ENCODE data around the gene PTPRN2. TPM values are rescaled to one million over a fixed set of nuclear protein-coding genes. Genes with fewer than 3 reads are reported as not detected.

PTPRN2 gene
- total and polyA plus RNA-seq, 9 of the 15 experiments (the other 6 are each of a cell fraction or from before 2014, with no cell fraction given) = not detected

DNA sequence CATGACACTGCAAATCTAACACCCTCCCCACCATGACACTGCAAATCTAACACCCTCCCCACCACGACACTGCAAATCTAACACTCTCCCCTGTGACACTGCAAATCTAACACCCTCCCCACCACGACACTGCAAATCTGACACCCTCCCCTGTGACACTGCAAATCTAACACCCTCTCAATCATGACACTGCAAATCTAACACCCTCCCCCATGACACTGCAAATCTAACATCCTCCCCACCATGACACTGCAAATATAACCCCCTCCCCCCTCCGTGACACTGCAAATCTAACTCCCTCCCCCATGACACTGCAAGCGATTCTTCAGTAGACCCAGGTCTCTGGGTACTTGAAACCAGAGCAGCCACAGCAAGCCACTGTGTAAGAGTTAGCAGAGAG, 646.4 kb downstream of the PTPRN2 start:
- Histone ChIP-seq H3K79me2 (ENCODE audit: control insufficient read depth, insufficient read depth, low read length) (no peaks in the 10 kb centered on the region), H3K9ac (ENCODE audit: insufficient read depth in 1 of 2, low read depth in 2 of 2, low read length in 2 of 2) (no peak overlapping the region), H3K4me2 (ENCODE audit: insufficient read depth, low read length) (no peak overlapping the region), H3K4me1 (replicated peaks in 1 of 2; ENCODE audit: control insufficient read depth in 2 of 2, insufficient read depth in 2 of 2, low read length in 2 of 2) (no peaks in the 10 kb centered on the region), H3K36me3 (ENCODE audit: control insufficient read depth, insufficient read depth, low read length) (no peaks in the 10 kb centered on the region), H3K9me1 (ENCODE audit: control insufficient read depth, insufficient read depth, low read length) (no peaks in the 10 kb centered on the region), H3K4me3 (no peak overlapping the region), H3K27ac (ENCODE audit: extremely low read depth, low read depth, low read length) (no peak overlapping the region), H4K20me1 (replicated peaks; ENCODE audit: control insufficient read depth, insufficient read depth, low read length) (no peaks in the 10 kb centered on the region), H2AFZ (ENCODE audit: low read depth, low read length) (no peak overlapping the region), H3K27me3 (ENCODE audit: control insufficient read depth in 2 of 2, insufficient read depth in 2 of 2, low read length in 2 of 2) (no peaks in the 10 kb centered on the region), H3K9me3 (replicated peaks; ENCODE audit: control insufficient read depth, insufficient read depth, low read depth, low read length) (peaks cover 13% of the 10 kb centered on the region)
- in situ Hi-C loops (cut with MboI) = no loop called here
- TF ChIP-seq NFE2 (IDR thresholded peaks at IDR 0.05; ENCODE audit: low read depth) = 0 out of 2 replicates have a peak, but pooled peaks have one; percentile 6
- TF ChIP-seq EWSR1 (IDR thresholded peaks at IDR 0.05; ENCODE audit: borderline replicate concordance, low read depth, partially characterized antibody) = no peak
- no peak for TF ChIP-seq ETV6 (IDR thresholded peaks at IDR 0.05; ENCODE audit: borderline replicate concordance in 1 of 2, low read depth in 2 of 2, low read length in 1 of 2)
- no peak for TF ChIP-seq ETV6 (CRISPR knock-in tag; IDR thresholded peaks at IDR 0.05; ENCODE audit: borderline replicate concordance)
- ChIA-PET CTCF (ENCODE audit: low intra/inter-chr PET ratio) (no interaction called here), POLR2A (no interaction called here)
- WGBS (ENCODE audit: insufficient coverage, low coverage, missing lambda C conversion rate) = 7% methylated on average over 4 of the region's 4 CpGs
- FAIRE-seq (no peak), DNase-seq (ENCODE audit: extremely low read depth in 1 of 4, low spot score in 3 of 4) (no peak), ATAC-seq (no peak)
- intact Hi-C loops (cut with micrococcal nuclease) = no loop called here
- BruUV-seq (replicated peaks) = no TSS peak

DNA sequence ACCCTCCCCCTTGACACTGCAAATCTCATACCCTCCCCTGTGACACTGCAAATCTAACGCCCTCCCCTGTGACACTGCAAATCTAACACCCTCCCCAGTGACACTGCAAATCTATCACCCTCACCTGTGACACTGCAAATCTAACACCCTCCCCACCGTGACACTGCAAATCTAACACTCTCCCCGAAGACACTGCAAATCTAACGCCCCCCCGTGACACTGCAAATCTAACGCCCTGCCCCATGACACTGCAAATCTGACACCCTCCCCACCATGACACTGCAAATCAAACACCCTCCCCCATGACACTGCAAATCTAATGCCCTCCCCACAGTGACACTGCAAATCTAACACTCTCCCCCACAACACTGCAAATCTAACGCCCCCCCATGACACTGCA, 647.1 kb downstream of the PTPRN2 start:
- WGBS (ENCODE audit: insufficient coverage, low coverage, missing lambda C conversion rate) = 0% methylated on average over 7 of the region's 7 CpGs
- TF ChIP-seq ZNF316 (IDR thresholded peaks at IDR 0.05) (peak; percentile 86), PURB (CRISPR knock-in tag; IDR thresholded peaks at IDR 0.05; ENCODE audit: low read depth) (no peak), HIVEP1 (CRISPR knock-in tag; IDR thresholded peaks at IDR 0.05) (no peak), ZNF282 (CRISPR knock-in tag; IDR thresholded peaks at IDR 0.05) (no peak)
- TF ChIP-seq, protein P1, sequence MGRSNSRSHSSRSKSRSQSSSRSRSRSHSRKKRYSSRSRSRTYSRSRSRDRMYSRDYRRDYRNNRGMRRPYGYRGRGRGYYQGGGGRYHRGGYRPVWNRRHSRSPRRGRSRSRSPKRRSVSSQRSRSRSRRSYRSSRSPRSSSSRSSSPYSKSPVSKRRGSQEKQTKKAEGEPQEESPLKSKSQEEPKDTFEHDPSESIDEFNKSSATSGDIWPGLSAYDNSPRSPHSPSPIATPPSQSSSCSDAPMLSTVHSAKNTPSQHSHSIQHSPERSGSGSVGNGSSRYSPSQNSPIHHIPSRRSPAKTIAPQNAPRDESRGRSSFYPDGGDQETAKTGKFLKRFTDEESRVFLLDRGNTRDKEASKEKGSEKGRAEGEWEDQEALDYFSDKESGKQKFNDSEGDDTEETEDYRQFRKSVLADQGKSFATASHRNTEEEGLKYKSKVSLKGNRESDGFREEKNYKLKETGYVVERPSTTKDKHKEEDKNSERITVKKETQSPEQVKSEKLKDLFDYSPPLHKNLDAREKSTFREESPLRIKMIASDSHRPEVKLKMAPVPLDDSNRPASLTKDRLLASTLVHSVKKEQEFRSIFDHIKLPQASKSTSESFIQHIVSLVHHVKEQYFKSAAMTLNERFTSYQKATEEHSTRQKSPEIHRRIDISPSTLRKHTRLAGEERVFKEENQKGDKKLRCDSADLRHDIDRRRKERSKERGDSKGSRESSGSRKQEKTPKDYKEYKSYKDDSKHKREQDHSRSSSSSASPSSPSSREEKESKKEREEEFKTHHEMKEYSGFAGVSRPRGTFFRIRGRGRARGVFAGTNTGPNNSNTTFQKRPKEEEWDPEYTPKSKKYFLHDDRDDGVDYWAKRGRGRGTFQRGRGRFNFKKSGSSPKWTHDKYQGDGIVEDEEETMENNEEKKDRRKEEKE (IDR thresholded peaks at IDR 0.05; ENCODE audit: borderline replicate concordance in 1 of 2, control insufficient read depth in 1 of 2, low read depth in 2 of 2, low read length in 1 of 2) = no peak
- Histone ChIP-seq H3K4me1 (replicated peaks in 1 of 2; ENCODE audit: control insufficient read depth in 2 of 2, insufficient read depth in 2 of 2, low read length in 2 of 2) (no peaks in the 10 kb centered on the region), H3K79me2 (ENCODE audit: control insufficient read depth, insufficient read depth, low read length) (no peaks in the 10 kb centered on the region), H3K9me1 (ENCODE audit: control insufficient read depth, insufficient read depth, low read length) (no peaks in the 10 kb centered on the region), H3K27me3 (ENCODE audit: control insufficient read depth in 2 of 2, insufficient read depth in 2 of 2, low read length in 2 of 2) (no peaks in the 10 kb centered on the region), H3K27ac (ENCODE audit: extremely low read depth, low read depth, low read length) (no peak overlapping the region), H4K20me1 (replicated peaks; ENCODE audit: control insufficient read depth, insufficient read depth, low read length) (no peaks in the 10 kb centered on the region), H3K36me3 (ENCODE audit: control insufficient read depth, insufficient read depth, low read length) (no peaks in the 10 kb centered on the region), H3K4me2 (ENCODE audit: insufficient read depth, low read length) (no peak overlapping the region), H3K9ac (ENCODE audit: insufficient read depth in 1 of 2, low read depth in 2 of 2, low read length in 2 of 2) (no peak overlapping the region), H3K9me3 (replicated peaks; ENCODE audit: control insufficient read depth, insufficient read depth, low read depth, low read length) (peaks cover 13% of the 10 kb centered on the region), H2AFZ (ENCODE audit: low read depth, low read length) (no peak overlapping the region), H3K4me3 (no peak overlapping the region)
- intact Hi-C loops (cut with micrococcal nuclease) = no loop called here
- ChIA-PET POLR2A (no interaction called here), CTCF (ENCODE audit: low intra/inter-chr PET ratio) (no interaction called here)
- no TSS peak for BruUV-seq (replicated peaks)
- DNase-seq (ENCODE audit: extremely low read depth in 1 of 4, low spot score in 3 of 4) (no peak), FAIRE-seq (no peak), ATAC-seq (no peak)
- in situ Hi-C loops (cut with MboI) = no loop called here
